K562 (cell line): ENCODE results near the gene SCN4B. TPM values are rescaled to one million over a fixed set of nuclear protein-coding genes. Genes with fewer than 3 reads are reported as not detected.

ENCODE experiments used
- ATAC-seq: fragments of 200-7000 bp; cut with Tn5 transposase; 3 replicates; pipeline ENCODE4 v1.9.1; 2020; ENCODE audit warnings: moderate library complexity
- BruUV-seq: library from RNA; stranded (reverse); fragments of 400-500 nt; replicated peaks from 2 replicates; lab custom pipeline; 2021; lab: Mats Ljungman, UMichigan
- CTCF ChIA-PET: fragments of 300-600 bp; formaldehyde crosslinking; extraction: SDS; loops from one replicate; lab custom pipeline; 2021; ENCODE audit warnings: low intra/inter-chr PET ratio; lab: Yijun Ruan, JAX
- POLR2A ChIA-PET: fragments of 300-600, 350-650 bp; sonication (Branson Sonifier 250); formaldehyde crosslinking; extraction: SDS; loops from one replicate; lab custom pipeline; 2021; ENCODE audit warnings: antibody characterized with exemption, inconsistent platforms; lab: Yijun Ruan, JAX
- DNase-seq, 4 experiments: peaks; one replicate each; pipeline versions ENCODE4 v3.0.0 to v3.0.0-alpha.2; 2011 to 2018; ENCODE audit warnings: low spot score in 3 of 4, mixed read lengths in 3 of 4; ENCODE audit errors: extremely low read depth in 1 of 4
- FAIRE-seq: peaks from 2 replicates; lab custom pipeline; 2011; peaks lifted over from hg19 to GRCh38; lab: Jason Lieb, UNC
- H2AFZ ChIP-seq: 2 replicates; pipeline ENCODE4 v1.6.0; 2011; ENCODE audit warnings: low read depth, low read length, control low read depth, inconsistent platforms
- H3K27ac ChIP-seq: fragments of 200-600 bp; 3 replicates; pipeline ENCODE4 v1.8.0; 2011; ENCODE audit warnings: low read depth, mild to moderate bottlenecking, control low read depth, inconsistent platforms, low read length, moderate library complexity, mixed read lengths; ENCODE audit errors: extremely low read depth
- H3K27me3 ChIP-seq, 2 experiments: fragments of 300-600 bp in 1 of 2; 2 replicates in 1 of 2; 3 replicates in 1 of 2; pipeline versions ENCODE4 v1.6.0 to v1.8.0; 2011; ENCODE audit warnings: inconsistent platforms in 2 of 2, low read length in 2 of 2, mild to moderate bottlenecking in 1 of 2, mixed read lengths in 1 of 2, moderate library complexity in 1 of 2; ENCODE audit not compliant: control insufficient read depth in 2 of 2, insufficient read depth in 2 of 2
- H3K36me3 ChIP-seq: fragments of 300-600 bp; 3 replicates; pipeline ENCODE4 v1.8.0; 2011; ENCODE audit warnings: mild to moderate bottlenecking, low read length, inconsistent platforms; ENCODE audit not compliant: control insufficient read depth, insufficient read depth
- H3K4me1 ChIP-seq, 2 experiments: fragments of 200-600 bp in 1 of 2; replicated peaks in 1 of 2; 2 replicates in 1 of 2; 3 replicates in 1 of 2; pipeline versions ENCODE4 v1.5.1 to v1.8.0; 2011; ENCODE audit warnings: inconsistent platforms in 2 of 2, low read length in 2 of 2, mild to moderate bottlenecking in 1 of 2, mixed read lengths in 1 of 2, moderate library complexity in 1 of 2; ENCODE audit not compliant: control insufficient read depth in 2 of 2, insufficient read depth in 2 of 2
- H3K4me2 ChIP-seq: 2 replicates; pipeline ENCODE4 v1.6.1; 2011; ENCODE audit warnings: low read length, control low read depth, inconsistent platforms, mixed read lengths; ENCODE audit not compliant: insufficient read depth
- H3K4me3 ChIP-seq: fragments of 200-600 bp; sonication (generic), shearing (Covaris generic); 2 replicates; pipeline ENCODE4 v1.5.1; 2016; ENCODE audit warnings: control low read depth, inconsistent platforms
- H3K79me2 ChIP-seq: fragments of 200-600 bp; 3 replicates; pipeline ENCODE4 v1.8.0; 2011; ENCODE audit warnings: low read length, inconsistent platforms; ENCODE audit not compliant: control insufficient read depth, insufficient read depth
- H3K9ac ChIP-seq, 2 experiments: 2 replicates each; pipeline versions ENCODE4 v1.6.0 to v1.6.1; 2011; ENCODE audit warnings: low read depth in 2 of 2, low read length in 2 of 2, control low read depth in 1 of 2, inconsistent platforms in 1 of 2, mild to moderate bottlenecking in 1 of 2, mixed read lengths in 1 of 2; ENCODE audit not compliant: insufficient read depth in 1 of 2
- H3K9me1 ChIP-seq: one replicate; pipeline ENCODE4 v1.6.0; 2011; ENCODE audit warnings: inconsistent platforms, mild to moderate bottlenecking, low read length, moderate library complexity; ENCODE audit not compliant: control insufficient read depth, insufficient read depth
- H3K9me3 ChIP-seq: replicated peaks from 2 replicates; pipeline ENCODE4 v1.5.1; 2011; ENCODE audit warnings: low read depth, low read length, inconsistent platforms; ENCODE audit not compliant: control insufficient read depth, insufficient read depth
- H4K20me1 ChIP-seq: replicated peaks from 2 replicates; pipeline ENCODE4 v1.6.1; 2011; ENCODE audit warnings: low read length, inconsistent platforms, mixed read lengths; ENCODE audit not compliant: control insufficient read depth, insufficient read depth
- CCAR2 ChIP-seq: fragments of 200-400 bp; formaldehyde crosslinking; IDR thresholded peaks from 2 replicates; pipeline ENCODE4 v1.6.1; 2017; ENCODE audit warnings: mild to moderate bottlenecking, low read depth, low read length
- ETS1 ChIP-seq: conservative IDR thresholded peaks from 2 replicates; pipeline ENCODE4 v1.6.1; 2011; ENCODE audit warnings: low read depth, mild to moderate bottlenecking, low read length; ENCODE audit not compliant: control insufficient read depth
- HMG20B ChIP-seq: fragments of 250-450 bp; sonication (Bioruptor Pico); IDR thresholded peaks from 2 replicates; pipeline ENCODE4 v1.5.0; 2021; ENCODE audit warnings: mild to moderate bottlenecking
- IRF1 ChIP-seq: sonication (generic); formaldehyde crosslinking; IDR thresholded peaks from 2 replicates; pipeline ENCODE4 v1.8.0; 2022; ENCODE audit warnings: missing genetic modification reagents, mild to moderate bottlenecking, borderline replicate concordance
- PHTF2 ChIP-seq: fragments of 250-450 bp; sonication (Bioruptor Pico); IDR thresholded peaks from 2 replicates; pipeline ENCODE4 v1.5.0; 2021; ENCODE audit warnings: mild to moderate bottlenecking
- PKNOX1 ChIP-seq: fragments of 450-650 bp; IDR thresholded peaks from 2 replicates; pipeline ENCODE4 v1.6.1; 2016
- RNF2 ChIP-seq: sonication (generic); IDR thresholded peaks from 2 replicates; pipeline ENCODE4 v1.6.1; 2016
- ZMIZ1 ChIP-seq, 2 experiments: fragments of 150-350 bp in 1 of 2; IDR thresholded peaks; 2 replicates each; pipeline ENCODE4 v1.6.1; 2012 to 2016; ENCODE audit warnings: low read depth in 2 of 2, low read length in 2 of 2, mild to moderate bottlenecking in 1 of 2, moderate library complexity in 1 of 2
- ZNF124 ChIP-seq: sonication (generic); formaldehyde crosslinking; IDR thresholded peaks from 2 replicates; pipeline ENCODE4 v1.8.1; 2022; ENCODE audit warnings: missing genetic modification reagents
- ZNF740 ChIP-seq, 3 experiments: fragments of 200-800 bp in 1 of 3; sonication (Bioruptor generic) in 1 of 3; sonication (generic) in 1 of 3; formaldehyde crosslinking in 1 of 3; IDR thresholded peaks; 2 replicates each; pipeline versions ENCODE4 v1.6.1 to v1.8.0; 2016 to 2022; ENCODE audit warnings: mild to moderate bottlenecking in 2 of 3, missing compliant biosample characterization in 2 of 3, missing genetic modification characterization in 2 of 3, missing genetic modification reagents in 1 of 3
- ZSCAN32 ChIP-seq: fragments of 450-650 bp; formaldehyde crosslinking; IDR thresholded peaks from 2 replicates; pipeline ENCODE4 v1.4.0; 2020; ENCODE audit warnings: mild to moderate bottlenecking, moderate library complexity
- WGBS: fragments of 100-300 bp; shearing (Covaris generic); methylation state at CpG from one replicate; pipeline ENCODE4 v1.1.6; 2016; ENCODE audit warnings: low coverage, mixed read lengths; ENCODE audit not compliant: insufficient coverage; ENCODE audit errors: missing lambda C conversion rate; 5-methylcytosine and 5-hydroxymethylcytosine counted together
- in situ Hi-C: fragments of 300-500 bp; cut with MboI; formaldehyde crosslinking; loops from 4 replicates; pipeline ENCODE4 v1.15.0; 2018; ENCODE audit warnings: inconsistent platforms, mixed read lengths
- intact Hi-C: fragments of 100-400 bp; cut with micrococcal nuclease; formaldehyde crosslinking; loops from 2 replicates; pipeline ENCODE4 v1.14.2; 2022
- polyA plus RNA-seq, 8 experiments: library from polyadenylated mRNA; depleted of rRNA in 4 of 8; stranded (reverse) in 5 of 8; unstranded in 3 of 8; fragments of >200 nt; fragmentation: Nextera tagmentation in 2 of 8; fragmentation: Illumina TruSeq in 1 of 8; extraction: Ambion mirVana in 2 of 8; extraction: Trizol in 1 of 8; gene quantifications; 2 replicates each; pipeline versions ENCODE4 v1.2.1 to v1.2.3, GENCODE V29; 2011 to 2014; ENCODE audit warnings: inconsistent platforms in 1 of 8, missing spikeins in 1 of 8
- total RNA-seq, 7 experiments: library from RNA; depleted of rRNA in 6 of 7; stranded (reverse); fragments of >200 nt in 6 of 7; fragmentation: Illumina TruSeq in 2 of 7; extraction: Trizol in 2 of 7; gene quantifications; 2 replicates each; pipeline versions ENCODE4 v1.2.1 to v1.2.3, GENCODE V29; 2011 to 2021; ENCODE audit warnings: low replicate concordance in 1 of 7

SCN4B gene
- total and polyA plus RNA-seq, 9 of the 15 experiments (the other 6 are each of a cell fraction or from before 2014, with no cell fraction given): 0.03 TPM; not detected in 8

GRCh38 chr11:118170882-118171268 lies 18.3 kb upstream of the SCN4B start (continued):
- TF ChIP-seq ETS1 (no peak), RNF2 (no peak), HMG20B (CRISPR knock-in tag) (no peak), ZNF124 (CRISPR knock-in tag) (no peak)

- POLR2A ChIA-PET: interaction anchor here (0.6 to 1.0 kb wide), 2 partner anchors 13 to 24 kb away, joined by 3 read pairs; no protein-coding TSS in a partner anchor
- no peak for ATAC-seq
- H3K27me3 ChIP-seq: peaks cover 26 to 83% of the 10 kb centered on the region in 2 experiments; a peak in 4 of 5 replicates
- TF ChIP-seq ZSCAN32 (CRISPR knock-in tag) (no peak), CCAR2 (no peak), ZNF740 (CRISPR knock-in tag; IDR thresholded peaks at IDR 0.05) (no peak), ZNF740 (tag; IDR thresholded peaks at IDR 0.05) (no peak), PHTF2 (CRISPR knock-in tag) (no peak), ZMIZ1 (IDR thresholded peaks at IDR 0.05; ENCODE audit: low read depth in 2 of 2, low read length in 2 of 2) (no peak), IRF1 (CRISPR knock-in tag) (no peak), PKNOX1 (no peak)
These were observed 17.6 kb upstream of the SCN4B start for GRCh38 chr11:118170231-118170630.

More at GRCh38 chr11:118170231-118170630, 17.6 kb upstream of the SCN4B start:
- H3K4me1 ChIP-seq: peaks cover 0 to 10% of the 10 kb centered on the region in 2 experiments; a peak in 2 of 5 replicates
- no peaks in the 10 kb centered on the region for H3K79me2 ChIP-seq
- H4K20me1 ChIP-seq: peaks cover 22% of the 10 kb centered on the region
- no TSS peak for BruUV-seq
- H2AFZ ChIP-seq: no peak overlapping the region
- H3K4me2 ChIP-seq: no peak overlapping the region
- intact Hi-C loops (loop anchor here (2.0 to 10.0 kb wide), 2 partner anchors 225 to 351 kb away; no protein-coding TSS in a partner anchor), in situ Hi-C loops (no loop called here)
- no peaks in the 10 kb centered on the region for H3K36me3 ChIP-seq
- no peak overlapping the region for H3K27ac ChIP-seq
- WGBS: 1% methylated on average over 9 of the region's 9 CpGs
- no peak overlapping the region for H3K4me3 ChIP-seq
- DNase-seq: no peak
- no peak overlapping the region for H3K9ac ChIP-seq
- no peak for FAIRE-seq
- no peaks in the 10 kb centered on the region for H3K9me3 ChIP-seq
- CTCF ChIA-PET: no interaction called here
- H3K9me1 ChIP-seq: no peaks in the 10 kb centered on the region
